ENCODE measurements around the gene PRDX2.

The PRDX2 gene

GRCh38 chr19:12790628-12791344, 10.8 kb downstream of the PRDX2 start:
- no peak for TF ChIP-seq CTCF (IDR thresholded peaks at IDR 0.05; ENCODE audit: low read depth, low read length, missing control alignments)
- H3K27ac ChIP-seq, result peak overlapping the region; percentile 89
- peaks cover 2% of the 10 kb centered on the region for H3K36me3 ChIP-seq (replicated peaks)
- in situ Hi-C loops (cut with HindIII; ENCODE audit: low pct_ligation_motif_present, low sequenced_read_pairs), result no loop called here
- no peak for DNase-seq
- H3K4me3 ChIP-seq (ENCODE audit: low read depth, low read length), result peak overlapping the region; percentile 98
- no peaks in the 10 kb centered on the region for H3K27me3 ChIP-seq (replicated peaks)

DNA sequence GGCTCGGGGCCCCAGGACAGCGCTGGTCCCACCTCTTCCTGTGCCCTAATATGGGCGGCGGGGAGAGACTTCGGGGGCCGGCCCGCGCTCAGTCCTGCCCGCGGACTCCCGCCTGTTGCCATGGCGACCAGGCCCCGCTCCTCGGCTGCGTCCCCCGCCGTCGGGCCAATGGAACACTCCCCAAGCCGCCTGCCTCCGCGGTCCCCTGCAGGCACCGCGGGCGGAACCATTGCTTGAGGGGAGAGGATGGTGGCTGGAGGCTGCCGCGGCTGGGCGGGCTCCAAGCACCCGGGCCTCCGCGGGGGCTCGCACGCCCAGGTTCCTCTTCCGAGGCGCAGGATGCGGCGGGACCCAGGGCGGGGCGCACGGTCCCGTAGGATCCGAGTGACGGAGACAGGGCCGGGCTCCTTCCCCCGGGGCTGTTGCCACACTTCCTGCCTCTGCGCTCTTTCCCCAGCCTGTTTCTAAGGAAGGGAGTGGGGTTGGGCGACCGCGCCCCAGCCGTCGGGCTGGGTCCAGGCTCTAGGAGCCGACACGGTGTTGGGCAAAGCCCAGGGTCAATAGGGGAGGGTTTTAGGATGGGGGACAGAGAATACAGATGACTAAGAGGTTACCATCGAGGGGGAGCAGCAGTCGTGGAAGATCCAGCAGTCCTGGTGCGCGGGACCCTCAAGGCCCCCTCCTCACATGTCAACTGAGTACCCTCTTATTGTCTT, 11.5 kb downstream of the PRDX2 start:
- Histone ChIP-seq H3K27me3 (replicated peaks) (no peaks in the 10 kb centered on the region), H3K27ac (peak overlapping the region; percentile 89), H3K4me3 (ENCODE audit: low read depth, low read length) (peak overlapping the region; percentile 98), H3K36me3 (replicated peaks) (peaks cover 2% of the 10 kb centered on the region)
- no peak for TF ChIP-seq CTCF (IDR thresholded peaks at IDR 0.05; ENCODE audit: low read depth, low read length, missing control alignments)
- DNase-seq, result peak; percentile 93
- in situ Hi-C loops (cut with HindIII; ENCODE audit: low pct_ligation_motif_present, low sequenced_read_pairs), result no loop called here

- Histone ChIP-seq H3K27ac (peak overlapping the region; percentile 89), H3K27me3 (replicated peaks) (no peaks in the 10 kb centered on the region), H3K4me3 (ENCODE audit: low read depth, low read length) (peak overlapping the region; percentile 98), H3K36me3 (replicated peaks) (peaks cover 2% of the 10 kb centered on the region)
- TF ChIP-seq CTCF (IDR thresholded peaks at IDR 0.05; ENCODE audit: low read depth, low read length, missing control alignments), result no peak
- in situ Hi-C loops (cut with HindIII; ENCODE audit: low pct_ligation_motif_present, low sequenced_read_pairs), result no loop called here
- no peak for DNase-seq
Observed at GRCh38 chr19:12789098-12789903, 12.3 kb downstream of the PRDX2 start.

- peak overlapping the region; percentile 89 for H3K27ac ChIP-seq
- in situ Hi-C loops (cut with HindIII; ENCODE audit: low pct_ligation_motif_present, low sequenced_read_pairs), result no loop called here
- H3K36me3 ChIP-seq (replicated peaks), result peaks cover 2% of the 10 kb centered on the region
- DNase-seq, result peak; percentile 67
- H3K27me3 ChIP-seq (replicated peaks), result no peaks in the 10 kb centered on the region
- no peak for TF ChIP-seq CTCF (IDR thresholded peaks at IDR 0.05; ENCODE audit: low read depth, low read length, missing control alignments)
- peak overlapping the region; percentile 37 for H3K4me3 ChIP-seq (ENCODE audit: low read depth, low read length)
Observed at GRCh38 chr19:12788682-12789097, 12.9 kb downstream of the PRDX2 start.

- Histone ChIP-seq H3K27ac (peak overlapping the region; percentile 89), H3K4me3 (ENCODE audit: low read depth, low read length) (no peak overlapping the region), H3K36me3 (replicated peaks) (peaks cover 2% of the 10 kb centered on the region), H3K27me3 (replicated peaks) (no peaks in the 10 kb centered on the region)
- TF ChIP-seq CTCF (IDR thresholded peaks at IDR 0.05; ENCODE audit: low read depth, low read length, missing control alignments), result no peak
- no peak for DNase-seq
- in situ Hi-C loops (cut with HindIII; ENCODE audit: low pct_ligation_motif_present, low sequenced_read_pairs), result no loop called here
Observed at GRCh38 chr19:12788042-12788681, 13.4 kb downstream of the PRDX2 start.
